ENCODE data around the gene FAM222A. TPM values are rescaled to one million over a fixed set of nuclear protein-coding genes. Genes with fewer than 3 reads are reported as not detected.
"Not testable (repeated sequence)": the region's sequence is repeated elsewhere in the genome, so short reads cannot be mapped to it uniquely, and the experiment has no call there.

Gene FAM222A
- total RNA-seq, 4 donors from 2014 or later, result 0.34 to 3.5 (median 1.7) TPM; not detected in 1

DNA sequence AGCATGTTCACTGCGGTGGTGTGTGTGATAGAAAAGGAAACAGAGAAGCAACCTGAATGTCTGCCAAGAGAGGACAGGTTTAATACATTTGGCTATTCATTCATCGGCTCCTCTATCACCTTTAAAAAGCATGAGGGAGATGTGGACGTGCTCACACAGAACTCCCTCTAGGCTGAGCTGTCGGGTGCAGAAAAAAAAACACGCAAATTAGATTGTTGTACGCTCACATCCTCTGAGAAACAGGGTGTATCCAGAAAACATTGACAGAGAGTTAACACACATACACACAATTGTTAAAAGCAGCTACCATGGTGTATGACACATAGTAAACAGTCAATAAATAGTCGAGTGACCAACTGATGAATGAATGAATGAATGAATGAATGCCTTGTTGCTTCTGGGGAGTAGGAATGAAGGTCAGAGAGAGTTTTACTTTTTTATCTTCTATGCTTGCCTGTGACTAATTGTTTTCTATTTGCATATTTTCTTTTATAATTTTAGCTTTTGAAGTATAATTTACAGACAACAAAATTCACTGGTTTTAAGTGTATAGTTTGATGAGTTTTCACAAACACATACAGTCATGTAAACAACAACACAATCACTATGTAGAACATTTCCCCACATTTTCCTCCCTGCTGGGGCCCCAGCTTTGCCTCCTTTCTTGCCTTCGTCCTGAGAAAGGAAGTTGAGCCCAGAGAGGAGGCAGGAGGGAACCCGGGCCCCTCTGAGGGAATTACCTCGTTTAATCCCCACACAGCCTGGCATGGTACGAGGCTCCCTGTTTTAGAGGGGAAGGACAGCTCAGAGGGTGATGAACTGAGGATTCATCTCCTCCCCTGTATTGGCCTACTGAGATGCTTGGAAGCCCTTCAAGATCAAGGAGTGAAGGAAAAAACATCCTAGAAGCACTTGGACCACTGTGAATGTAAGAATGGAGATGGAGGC, 19.7 kb upstream of the FAM222A start:
- Histone ChIP-seq H3K4me1 (no peaks in the 10 kb centered on the region), H3K9me3 (no peaks in the 10 kb centered on the region), H3K27me3 (no peaks in the 10 kb centered on the region), H3K36me3 (no peaks in the 10 kb centered on the region), H3K4me3 (no peak overlapping the region), H3K27ac (no peak overlapping the region)
- no peak for TF ChIP-seq POLR2A (IDR thresholded peaks at IDR 0.05)
- TF ChIP-seq CTCF (IDR thresholded peaks at IDR 0.05), result no peak
- intact Hi-C loops (cut with DNase I; ENCODE audit: low total_unique reads), result no loop called here
- DNase-seq, result no peak

DNA sequence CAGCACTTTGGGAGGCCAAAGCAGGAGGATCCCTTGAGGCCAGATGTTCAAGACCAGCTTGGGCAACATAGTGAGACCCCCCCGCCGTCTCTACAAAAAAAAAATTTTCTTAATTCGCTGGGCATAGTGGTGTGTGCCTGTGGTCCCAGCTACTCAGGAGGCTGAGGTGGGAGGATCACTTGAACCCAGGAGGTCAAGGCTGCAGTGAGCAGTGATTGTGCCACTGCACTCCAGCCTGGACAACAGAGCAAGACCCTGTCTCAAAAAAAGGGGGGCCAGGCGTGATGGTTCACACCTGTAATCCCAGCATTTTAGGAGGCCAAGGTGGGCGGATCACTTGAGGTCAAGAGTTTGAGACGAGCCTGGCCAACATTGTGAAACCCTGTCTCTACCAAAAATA, 19.0 kb upstream of the FAM222A start:
- H3K36me3 ChIP-seq; H3K4me1 ChIP-seq; H3K27me3 ChIP-seq; DNase-seq; H3K4me3 ChIP-seq; intact Hi-C loops (cut with DNase I; ENCODE audit: low total_unique reads); H3K9me3 ChIP-seq; H3K27ac ChIP-seq: not testable (repeated sequence)

- intact Hi-C loops (cut with DNase I; ENCODE audit: low total_unique reads), result no loop called here
Measured at GRCh38 chr12:109695416-109695815, 18.2 kb upstream of the FAM222A start.

GRCh38 chr12:109695961-109696461, 17.6 kb upstream of the FAM222A start:
- Histone ChIP-seq H3K4me1 (no peaks in the 10 kb centered on the region), H3K27ac (no peak overlapping the region), H3K36me3 (no peaks in the 10 kb centered on the region), H3K9me3 (no peaks in the 10 kb centered on the region), H3K27me3 (no peaks in the 10 kb centered on the region), H3K4me3 (no peak overlapping the region)
- TF ChIP-seq CTCF (IDR thresholded peaks at IDR 0.05), result no peak
- TF ChIP-seq POLR2A (IDR thresholded peaks at IDR 0.05), result no peak
- no peak for DNase-seq
- intact Hi-C loops (cut with DNase I; ENCODE audit: low total_unique reads), result no loop called here

More at GRCh38 chr12:109695416-109695815, 18.2 kb upstream of the FAM222A start:
- H3K9me3 ChIP-seq, result no peaks in the 10 kb centered on the region
- DNase-seq, result no peak
- H3K4me1 ChIP-seq, result no peaks in the 10 kb centered on the region
- H3K27me3 ChIP-seq, result no peaks in the 10 kb centered on the region
- H3K4me3 ChIP-seq, result no peak overlapping the region
- H3K27ac ChIP-seq, result no peak overlapping the region
- no peak for TF ChIP-seq CTCF (IDR thresholded peaks at IDR 0.05)
- TF ChIP-seq POLR2A (IDR thresholded peaks at IDR 0.05), result no peak
- H3K36me3 ChIP-seq, result no peaks in the 10 kb centered on the region

- DNase-seq, result no peak
- H3K27ac ChIP-seq, result no peak overlapping the region
- no peaks in the 10 kb centered on the region for H3K36me3 ChIP-seq
- intact Hi-C loops (cut with DNase I; ENCODE audit: low total_unique reads), result no loop called here
- H3K4me3 ChIP-seq, result no peak overlapping the region
- H3K4me1 ChIP-seq, result no peaks in the 10 kb centered on the region
- TF ChIP-seq POLR2A (IDR thresholded peaks at IDR 0.05) (no peak), CTCF (IDR thresholded peaks at IDR 0.05) (no peak)
- no peaks in the 10 kb centered on the region for H3K27me3 ChIP-seq
- H3K9me3 ChIP-seq, result no peaks in the 10 kb centered on the region
Measured at GRCh38 chr12:109696485-109697269, 16.9 kb upstream of the FAM222A start.

All from uterus (tissue), 4 donors.